ENCODE data around the gene TRAPPC12. TPM values are rescaled to one million over a fixed set of nuclear protein-coding genes. Genes with fewer than 3 reads are reported as not detected.

Gene TRAPPC12
- polyA plus RNA-seq, 1 donor from 2014 or later: 76.2 TPM

- H3K9me3 ChIP-seq (ENCODE audit: low read length): no peaks in the 10 kb centered on the region
- H3K36me3 ChIP-seq (ENCODE audit: insufficient read depth, low read length): no peaks in the 10 kb centered on the region
- no peak overlapping the region for H3K9ac ChIP-seq (ENCODE audit: low read length)
- no peak overlapping the region for H3K4me2 ChIP-seq (ENCODE audit: low read length)
- H3K27ac ChIP-seq (ENCODE audit: low read length): no peak overlapping the region
- TF ChIP-seq CTCF (IDR thresholded peaks at IDR 0.05; ENCODE audit: poor library complexity, severe bottlenecking): no peak
- TF ChIP-seq TAF1 (IDR thresholded peaks at IDR 0.05; ENCODE audit: low read depth): no peak
- TF ChIP-seq MXI1 (conservative IDR thresholded peaks at IDR 0.05; ENCODE audit: poor library complexity, severe bottlenecking): no peak
- TF ChIP-seq EP300 (conservative IDR thresholded peaks at IDR 0.05; ENCODE audit: poor library complexity, severe bottlenecking): no peak
- no peak for TF ChIP-seq POLR2AphosphoS5 (IDR thresholded peaks at IDR 0.05)
- TF ChIP-seq RAD21 (conservative IDR thresholded peaks at IDR 0.05): no peak
- TF ChIP-seq SMC3 (conservative IDR thresholded peaks at IDR 0.05; ENCODE audit: poor library complexity): no peak
- TF ChIP-seq, protein P1, sequence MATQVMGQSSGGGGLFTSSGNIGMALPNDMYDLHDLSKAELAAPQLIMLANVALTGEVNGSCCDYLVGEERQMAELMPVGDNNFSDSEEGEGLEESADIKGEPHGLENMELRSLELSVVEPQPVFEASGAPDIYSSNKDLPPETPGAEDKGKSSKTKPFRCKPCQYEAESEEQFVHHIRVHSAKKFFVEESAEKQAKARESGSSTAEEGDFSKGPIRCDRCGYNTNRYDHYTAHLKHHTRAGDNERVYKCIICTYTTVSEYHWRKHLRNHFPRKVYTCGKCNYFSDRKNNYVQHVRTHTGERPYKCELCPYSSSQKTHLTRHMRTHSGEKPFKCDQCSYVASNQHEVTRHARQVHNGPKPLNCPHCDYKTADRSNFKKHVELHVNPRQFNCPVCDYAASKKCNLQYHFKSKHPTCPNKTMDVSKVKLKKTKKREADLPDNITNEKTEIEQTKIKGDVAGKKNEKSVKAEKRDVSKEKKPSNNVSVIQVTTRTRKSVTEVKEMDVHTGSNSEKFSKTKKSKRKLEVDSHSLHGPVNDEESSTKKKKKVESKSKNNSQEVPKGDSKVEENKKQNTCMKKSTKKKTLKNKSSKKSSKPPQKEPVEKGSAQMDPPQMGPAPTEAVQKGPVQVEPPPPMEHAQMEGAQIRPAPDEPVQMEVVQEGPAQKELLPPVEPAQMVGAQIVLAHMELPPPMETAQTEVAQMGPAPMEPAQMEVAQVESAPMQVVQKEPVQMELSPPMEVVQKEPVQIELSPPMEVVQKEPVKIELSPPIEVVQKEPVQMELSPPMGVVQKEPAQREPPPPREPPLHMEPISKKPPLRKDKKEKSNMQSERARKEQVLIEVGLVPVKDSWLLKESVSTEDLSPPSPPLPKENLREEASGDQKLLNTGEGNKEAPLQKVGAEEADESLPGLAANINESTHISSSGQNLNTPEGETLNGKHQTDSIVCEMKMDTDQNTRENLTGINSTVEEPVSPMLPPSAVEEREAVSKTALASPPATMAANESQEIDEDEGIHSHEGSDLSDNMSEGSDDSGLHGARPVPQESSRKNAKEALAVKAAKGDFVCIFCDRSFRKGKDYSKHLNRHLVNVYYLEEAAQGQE (IDR thresholded peaks at IDR 0.05; ENCODE audit: borderline replicate concordance): no peak
- no peak for TF ChIP-seq EZH2 (IDR thresholded peaks at IDR 0.05; ENCODE audit: borderline replicate concordance, insufficient read depth, low read length, poor library complexity, severe bottlenecking)
- no peaks in the 10 kb centered on the region for H3K9me2 ChIP-seq (ENCODE audit: insufficient read depth, low read length)
- no peak overlapping the region for H3K4me3 ChIP-seq (ENCODE audit: low read length)
- H3K79me2 ChIP-seq (replicated peaks; ENCODE audit: insufficient read depth, low read length): no peaks in the 10 kb centered on the region
- no peaks in the 10 kb centered on the region for H3F3A ChIP-seq (ENCODE audit: insufficient read depth, low read length, poor library complexity, severe bottlenecking)
- H2AFZ ChIP-seq (ENCODE audit: low read depth, low read length): no peak overlapping the region
- H4K20me1 ChIP-seq (ENCODE audit: insufficient read depth): no peaks in the 10 kb centered on the region
- H3K27me3 ChIP-seq (ENCODE audit: insufficient read depth, low read depth, low read length): no peaks in the 10 kb centered on the region
These were observed 119.4 kb downstream of the TRAPPC12 start for GRCh38 chr2:3498783-3499394.

GRCh38 chr2:3500326-3500899 is 120.9 kb downstream of the TRAPPC12 start:
- Histone ChIP-seq H3K4me2 (ENCODE audit: low read length) (no peak overlapping the region), H2AFZ (ENCODE audit: low read depth, low read length) (no peak overlapping the region), H3K27me3 (ENCODE audit: insufficient read depth, low read depth, low read length) (no peaks in the 10 kb centered on the region), H3K9me3 (ENCODE audit: low read length) (no peaks in the 10 kb centered on the region), H3K9me2 (ENCODE audit: insufficient read depth, low read length) (no peaks in the 10 kb centered on the region), H3K4me3 (ENCODE audit: low read length) (no peak overlapping the region), H4K20me1 (ENCODE audit: insufficient read depth) (no peaks in the 10 kb centered on the region), H3F3A (ENCODE audit: insufficient read depth, low read length, poor library complexity, severe bottlenecking) (no peaks in the 10 kb centered on the region), H3K79me2 (replicated peaks; ENCODE audit: insufficient read depth, low read length) (no peaks in the 10 kb centered on the region), H3K27ac (ENCODE audit: low read length) (no peak overlapping the region), H3K9ac (ENCODE audit: low read length) (no peak overlapping the region), H3K36me3 (ENCODE audit: insufficient read depth, low read length) (no peaks in the 10 kb centered on the region)
- no peak for TF ChIP-seq POLR2AphosphoS5 (IDR thresholded peaks at IDR 0.05)
- no peak for TF ChIP-seq RAD21 (conservative IDR thresholded peaks at IDR 0.05)
- no peak for TF ChIP-seq TAF1 (IDR thresholded peaks at IDR 0.05; ENCODE audit: low read depth)
- TF ChIP-seq, protein P1 (IDR thresholded peaks at IDR 0.05; ENCODE audit: borderline replicate concordance): no peak
- no peak for TF ChIP-seq EZH2 (IDR thresholded peaks at IDR 0.05; ENCODE audit: borderline replicate concordance, insufficient read depth, low read length, poor library complexity, severe bottlenecking)
- TF ChIP-seq EP300 (conservative IDR thresholded peaks at IDR 0.05; ENCODE audit: poor library complexity, severe bottlenecking): no peak
- no peak for TF ChIP-seq MXI1 (conservative IDR thresholded peaks at IDR 0.05; ENCODE audit: poor library complexity, severe bottlenecking)
- no peak for TF ChIP-seq SMC3 (conservative IDR thresholded peaks at IDR 0.05; ENCODE audit: poor library complexity)
